OCI-LY7 (cell line): ENCODE measurements around the gene HEG1. TPM values are rescaled to one million over a fixed set of nuclear protein-coding genes. Genes with fewer than 3 reads are reported as not detected.

Experiments
- BruUV-seq: library from RNA; stranded (reverse); fragments of 400-500 nt; replicated peaks from 2 replicates; lab custom pipeline; 2021; lab: Mats Ljungman, UMichigan
- CTCF ChIA-PET: fragments of 300-600 bp; sonication (Branson Sonifier 250); formaldehyde crosslinking; loops from one replicate; lab custom pipeline; 2022; ENCODE audit warnings: antibody characterized with exemption; ENCODE audit not compliant: unreplicated experiment; lab: Charles Lee
- POLR2A ChIA-PET: fragments of 300-600 bp; sonication (Branson Sonifier 250); formaldehyde crosslinking; loops from one replicate; lab custom pipeline; 2022; ENCODE audit warnings: antibody characterized with exemption; lab: Charles Lee
- DNase-seq: peaks from one replicate; pipeline ENCODE4 v3.0.0-alpha.2; 2015; ENCODE audit warnings: low spot score
- H2AFZ ChIP-seq: fragments of 200-600 bp; sonication (generic), shearing (Covaris generic); 2 replicates; pipeline ENCODE4 v1.6.1; 2014; ENCODE audit warnings: mild to moderate bottlenecking, antibody characterized with exemption, low read length, moderate library complexity
- H3K27ac ChIP-seq: fragments of 200-600 bp; sonication (generic); 2 replicates; pipeline ENCODE4 v1.5.1; 2014; ENCODE audit warnings: mixed run types, low read depth, mild to moderate bottlenecking, moderate library complexity, low read length, inconsistent platforms; ENCODE audit not compliant: poor library complexity, severe bottlenecking
- H3K36me3 ChIP-seq: fragments of 200-600 bp; sonication (generic); 2 replicates; pipeline ENCODE4 v1.6.1; 2014; ENCODE audit warnings: mild to moderate bottlenecking, antibody characterized with exemption, low read length, moderate library complexity, mixed read lengths; ENCODE audit not compliant: insufficient read depth
- H3K4me1 ChIP-seq: fragments of 200-600 bp; sonication (generic); 2 replicates; pipeline ENCODE4 v1.5.1; 2014; ENCODE audit warnings: mild to moderate bottlenecking, low read length; ENCODE audit not compliant: insufficient read depth, poor library complexity, severe bottlenecking
- H3K4me2 ChIP-seq: fragments of 200-600 bp; sonication (generic); 2 replicates; pipeline ENCODE4 v1.6.1; 2014; ENCODE audit warnings: mild to moderate bottlenecking, low read length
- H3K4me3 ChIP-seq: fragments of 200-600 bp; sonication (generic); 2 replicates; pipeline ENCODE4 v1.5.1; 2014; ENCODE audit warnings: mild to moderate bottlenecking, low read depth, low read length; ENCODE audit not compliant: poor library complexity, severe bottlenecking
- H3K79me2 ChIP-seq: fragments of 200-600 bp; sonication (generic); 2 replicates; pipeline ENCODE4 v1.6.1; 2016; ENCODE audit warnings: low read depth, mild to moderate bottlenecking, low read length, moderate library complexity, mixed read lengths; ENCODE audit not compliant: insufficient read depth
- H3K9me2 ChIP-seq: fragments of 200-600 bp; sonication (generic); 2 replicates; pipeline ENCODE4 v1.6.1; 2016; ENCODE audit warnings: mild to moderate bottlenecking, low read length, mixed read lengths; ENCODE audit not compliant: insufficient read depth
- H3K9me3 ChIP-seq: fragments of 200-600 bp; sonication (generic); 2 replicates; pipeline ENCODE4 v1.6.1; 2014; ENCODE audit warnings: mild to moderate bottlenecking, mixed run types, low read length, mixed read lengths
- H4K20me1 ChIP-seq: fragments of 200-600 bp; sonication (generic); 2 replicates; pipeline ENCODE4 v1.6.1; 2014; ENCODE audit warnings: mild to moderate bottlenecking, antibody characterized with exemption, low read length, moderate library complexity, mixed read lengths; ENCODE audit not compliant: insufficient read depth
- CTCF ChIP-seq: fragments of 200-600 bp; sonication (generic); conservative IDR thresholded peaks from 2 replicates; pipeline ENCODE4 v1.5.1; 2014; ENCODE audit warnings: mild to moderate bottlenecking, antibody characterized with exemption, low read length, moderate library complexity, mixed read lengths
- EZH2phosphoT487 ChIP-seq: fragments of 200-600 bp; sonication (generic); IDR thresholded peaks from 2 replicates; pipeline ENCODE4 v1.6.1; 2018; ENCODE audit warnings: low read depth, borderline replicate concordance, mild to moderate bottlenecking, mixed run types, antibody characterized with exemption, low read length, moderate library complexity, mixed read lengths
- intact Hi-C: fragments of 100-400 bp; cut with micrococcal nuclease; formaldehyde crosslinking; loops from one replicate; pipeline ENCODE4 v1.10.0; 2022; ENCODE audit not compliant: unreplicated experiment
- total RNA-seq, 2 experiments: library from RNA; depleted of rRNA in 1 of 2; stranded (reverse); fragments of >200 nt in 1 of 2; shearing (Covaris generic) in 1 of 2; gene quantifications; 2 replicates each; pipeline ENCODE4 v1.2.3, GENCODE V29; 2014 to 2022

HEG1 gene
- total RNA-seq, 2 experiments from 2014 or later: 2.4 to 6.0 TPM

- Histone ChIP-seq H3K9me2 (no peaks in the 10 kb centered on the region), H3K36me3 (no peaks in the 10 kb centered on the region), H3K4me3 (no peak overlapping the region), H3K79me2 (no peaks in the 10 kb centered on the region), H3K4me1 (no peaks in the 10 kb centered on the region), H3K4me2 (no peak overlapping the region), H2AFZ (no peak overlapping the region), H3K9me3 (no peaks in the 10 kb centered on the region), H4K20me1 (no peaks in the 10 kb centered on the region), H3K27ac (no peak overlapping the region)
- POLR2A ChIA-PET: no interaction called here
- intact Hi-C loops: no loop called here
- TF ChIP-seq EZH2phosphoT487 (no peak), CTCF (no peak)
- CTCF ChIA-PET: no interaction called here
- BruUV-seq: no TSS peak
- DNase-seq: no peak
Measured at GRCh38 chr3:124998247-124998630, 57.6 kb downstream of the HEG1 start.

- Histone ChIP-seq H3K27ac (no peak overlapping the region), H3K4me2 (no peak overlapping the region), H3K4me1 (no peaks in the 10 kb centered on the region), H3K36me3 (no peaks in the 10 kb centered on the region), H3K9me3 (no peaks in the 10 kb centered on the region), H2AFZ (no peak overlapping the region), H3K4me3 (no peak overlapping the region), H4K20me1 (no peaks in the 10 kb centered on the region), H3K79me2 (no peaks in the 10 kb centered on the region), H3K9me2 (no peaks in the 10 kb centered on the region)
- POLR2A ChIA-PET: no interaction called here
- TF ChIP-seq EZH2phosphoT487 (no peak), CTCF (no peak)
- intact Hi-C loops: no loop called here
- no peak for DNase-seq
- CTCF ChIA-PET: no interaction called here
- BruUV-seq: no TSS peak
Measured at GRCh38 chr3:124997303-124998246, 58.2 kb downstream of the HEG1 start.
